ENCODE data around the gene MYH14.
"Not testable (repeated sequence)": the region's sequence is repeated elsewhere in the genome, so short reads cannot be mapped to it uniquely, and the experiment has no call there.

MYH14 gene

GRCh38 chr19:50349277-50350057 lies 146.0 kb downstream of the MYH14 start:
- H3K79me2 ChIP-seq (ENCODE audit: low read length) = peaks cover 17% of the 10 kb centered on the region
- no peak overlapping the region; the same call in 1 of the 2 replicates for H3K4me3 ChIP-seq (ENCODE audit: low read length)
- H3K27me3 ChIP-seq (ENCODE audit: low read depth, low read length) = no peaks in the 10 kb centered on the region
- no peaks in the 10 kb centered on the region for H3K36me3 ChIP-seq (replicated peaks; ENCODE audit: low read depth, low read length)
- peak overlapping the region; percentile 71 for H3K9ac ChIP-seq (ENCODE audit: low read length)
- TF ChIP-seq EZH2phosphoT487 (IDR thresholded peaks at IDR 0.05; ENCODE audit: low read depth) = no peak
- TF ChIP-seq, protein P1, sequence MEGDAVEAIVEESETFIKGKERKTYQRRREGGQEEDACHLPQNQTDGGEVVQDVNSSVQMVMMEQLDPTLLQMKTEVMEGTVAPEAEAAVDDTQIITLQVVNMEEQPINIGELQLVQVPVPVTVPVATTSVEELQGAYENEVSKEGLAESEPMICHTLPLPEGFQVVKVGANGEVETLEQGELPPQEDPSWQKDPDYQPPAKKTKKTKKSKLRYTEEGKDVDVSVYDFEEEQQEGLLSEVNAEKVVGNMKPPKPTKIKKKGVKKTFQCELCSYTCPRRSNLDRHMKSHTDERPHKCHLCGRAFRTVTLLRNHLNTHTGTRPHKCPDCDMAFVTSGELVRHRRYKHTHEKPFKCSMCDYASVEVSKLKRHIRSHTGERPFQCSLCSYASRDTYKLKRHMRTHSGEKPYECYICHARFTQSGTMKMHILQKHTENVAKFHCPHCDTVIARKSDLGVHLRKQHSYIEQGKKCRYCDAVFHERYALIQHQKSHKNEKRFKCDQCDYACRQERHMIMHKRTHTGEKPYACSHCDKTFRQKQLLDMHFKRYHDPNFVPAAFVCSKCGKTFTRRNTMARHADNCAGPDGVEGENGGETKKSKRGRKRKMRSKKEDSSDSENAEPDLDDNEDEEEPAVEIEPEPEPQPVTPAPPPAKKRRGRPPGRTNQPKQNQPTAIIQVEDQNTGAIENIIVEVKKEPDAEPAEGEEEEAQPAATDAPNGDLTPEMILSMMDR (IDR thresholded peaks at IDR 0.05; ENCODE audit: low read depth, low read length) = no peak
- H4K20me1 ChIP-seq (ENCODE audit: insufficient read depth, low read length) = no peaks in the 10 kb centered on the region
- peak overlapping the region; percentile 92 for H3K27ac ChIP-seq (ENCODE audit: low read length)
- H3K4me1 ChIP-seq (ENCODE audit: low read length) = peaks cover 79% of the 10 kb centered on the region
- peak overlapping the region; percentile 58 for H3K4me2 ChIP-seq (ENCODE audit: low read length)
- no peaks in the 10 kb centered on the region for H3K9me3 ChIP-seq (ENCODE audit: insufficient read depth, low read length)
- H2AFZ ChIP-seq (ENCODE audit: low read depth, low read length) = no peak overlapping the region

DNA sequence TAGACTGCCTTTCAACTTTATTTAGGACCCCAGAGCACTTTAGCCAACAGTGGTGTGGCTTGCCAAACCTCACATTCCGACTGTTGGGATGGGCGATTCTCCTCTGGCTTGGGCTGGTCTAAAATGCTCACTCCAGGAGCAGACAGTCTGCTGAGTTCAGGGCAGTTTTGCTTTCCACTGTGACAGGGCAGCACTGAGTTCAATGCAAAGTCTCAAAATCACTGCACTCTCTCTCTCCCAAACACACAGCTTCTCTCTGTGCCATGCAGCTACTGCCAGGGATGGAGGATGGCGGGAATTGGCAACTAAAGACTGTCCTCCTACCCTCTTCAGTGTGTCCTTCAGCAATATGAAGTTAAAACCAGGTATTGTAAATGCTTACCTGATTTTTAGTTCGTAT lies 148.8 kb downstream of the MYH14 start:
- Histone ChIP-seq H3K4me2 (ENCODE audit: low read length) (no peak overlapping the region), H3K4me3 (ENCODE audit: low read length) (no peak overlapping the region), H3K27ac (ENCODE audit: low read length) (no peak overlapping the region), H3K9me3 (ENCODE audit: insufficient read depth, low read length) (no peaks in the 10 kb centered on the region), H2AFZ (ENCODE audit: low read depth, low read length) (no peak overlapping the region), H3K27me3 (ENCODE audit: low read depth, low read length) (no peaks in the 10 kb centered on the region), H3K36me3 (replicated peaks; ENCODE audit: low read depth, low read length) (no peaks in the 10 kb centered on the region), H3K9ac (ENCODE audit: low read length) (no peak overlapping the region), H3K79me2 (ENCODE audit: low read length) (peaks cover 16% of the 10 kb centered on the region), H4K20me1 (ENCODE audit: insufficient read depth, low read length) (no peaks in the 10 kb centered on the region), H3K4me1 (ENCODE audit: low read length) (peaks cover 61% of the 10 kb centered on the region)
- TF ChIP-seq EZH2phosphoT487 (IDR thresholded peaks at IDR 0.05; ENCODE audit: low read depth) = no peak
- TF ChIP-seq, protein P1 (IDR thresholded peaks at IDR 0.05; ENCODE audit: low read depth, low read length) = no peak

DNA sequence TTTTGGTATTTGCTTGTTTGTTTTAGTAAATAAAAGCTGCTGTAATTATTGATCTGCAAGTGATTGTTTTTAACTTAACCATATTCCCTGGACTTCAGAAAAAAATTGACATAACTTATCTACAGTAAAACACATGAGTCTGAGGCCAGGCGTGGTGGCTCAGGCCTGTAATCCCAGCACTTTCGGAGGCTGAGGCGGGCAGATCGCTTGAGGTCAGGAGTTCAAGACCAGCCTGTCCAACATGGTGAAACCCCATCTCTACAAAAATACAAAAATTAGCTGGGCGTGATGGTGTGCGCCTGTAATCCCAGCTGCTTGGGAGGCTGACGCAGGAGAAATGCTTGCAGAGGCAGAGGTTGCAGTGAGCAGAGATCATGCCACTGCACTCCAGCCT lies 150.1 kb downstream of the MYH14 start:
- not testable (repeated sequence) for H3K4me3 ChIP-seq (ENCODE audit: low read length); H3K36me3 ChIP-seq (replicated peaks; ENCODE audit: low read depth, low read length); H3K27me3 ChIP-seq (ENCODE audit: low read depth, low read length); H4K20me1 ChIP-seq (ENCODE audit: insufficient read depth, low read length); H3K9me3 ChIP-seq (ENCODE audit: insufficient read depth, low read length); H3K9ac ChIP-seq (ENCODE audit: low read length); H2AFZ ChIP-seq (ENCODE audit: low read depth, low read length); H3K27ac ChIP-seq (ENCODE audit: low read length); H3K4me2 ChIP-seq (ENCODE audit: low read length)
- peaks cover 58% of the 10 kb centered on the region for H3K4me1 ChIP-seq (ENCODE audit: low read length)
- peaks cover 16% of the 10 kb centered on the region for H3K79me2 ChIP-seq (ENCODE audit: low read length)

DNA sequence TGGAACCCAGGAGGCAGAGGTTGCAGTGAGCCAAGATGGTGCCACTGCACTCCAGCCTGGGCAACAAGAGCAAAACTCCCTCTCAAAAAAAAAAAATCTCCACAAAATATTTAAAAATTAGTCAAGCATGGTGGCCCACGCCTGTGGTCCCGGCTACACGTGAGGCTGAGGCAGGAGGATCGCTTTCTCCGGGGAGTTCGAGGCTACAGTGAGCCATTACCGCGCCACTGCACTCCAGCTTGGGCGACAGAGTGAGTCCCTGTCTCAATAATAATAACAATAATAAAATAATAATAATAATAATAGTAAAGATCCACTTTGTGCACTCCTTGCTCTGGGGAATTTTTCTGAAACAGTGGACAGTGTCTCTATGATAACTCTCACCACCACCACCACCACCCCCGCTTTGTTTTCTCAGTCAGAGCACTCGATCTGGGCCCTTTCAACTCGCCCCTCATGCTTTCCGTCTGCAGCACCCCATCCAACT lies 153.3 kb downstream of the MYH14 start:
- Histone ChIP-seq H3K9ac (ENCODE audit: low read length) (peak overlapping the region; percentile 100), H3K36me3 (replicated peaks; ENCODE audit: low read depth, low read length) (peaks cover 8% of the 10 kb centered on the region), H3K4me2 (ENCODE audit: low read length) (peak overlapping the region; percentile 100), H3K9me3 (ENCODE audit: insufficient read depth, low read length) (no peaks in the 10 kb centered on the region), H2AFZ (ENCODE audit: low read depth, low read length) (no peak overlapping the region), H3K27me3 (ENCODE audit: low read depth, low read length) (no peaks in the 10 kb centered on the region), H3K4me1 (ENCODE audit: low read length) (peaks cover 57% of the 10 kb centered on the region), H4K20me1 (ENCODE audit: insufficient read depth, low read length) (no peaks in the 10 kb centered on the region), H3K4me3 (ENCODE audit: low read length) (peak overlapping the region; percentile 98), H3K27ac (ENCODE audit: low read length) (peak overlapping the region; percentile 90), H3K79me2 (ENCODE audit: low read length) (no peaks in the 10 kb centered on the region)
- no peak for TF ChIP-seq EZH2phosphoT487 (IDR thresholded peaks at IDR 0.05; ENCODE audit: low read depth)
- TF ChIP-seq, protein P1 (IDR thresholded peaks at IDR 0.05; ENCODE audit: low read depth, low read length) = no peak
